COLO668 (cell line): ENCODE data around the gene CAMK2G.
"Not testable (repeated sequence)": the region's sequence is repeated elsewhere in the genome, so short reads cannot be mapped to it uniquely, and the experiment has no call there.

ENCODE experiments used
- DNase-seq: peaks from one replicate; lab custom pipeline; 2025; ENCODE audit not compliant: unreplicated experiment; lab: John Stamatoyannopoulos, UW

Gene CAMK2G

DNA sequence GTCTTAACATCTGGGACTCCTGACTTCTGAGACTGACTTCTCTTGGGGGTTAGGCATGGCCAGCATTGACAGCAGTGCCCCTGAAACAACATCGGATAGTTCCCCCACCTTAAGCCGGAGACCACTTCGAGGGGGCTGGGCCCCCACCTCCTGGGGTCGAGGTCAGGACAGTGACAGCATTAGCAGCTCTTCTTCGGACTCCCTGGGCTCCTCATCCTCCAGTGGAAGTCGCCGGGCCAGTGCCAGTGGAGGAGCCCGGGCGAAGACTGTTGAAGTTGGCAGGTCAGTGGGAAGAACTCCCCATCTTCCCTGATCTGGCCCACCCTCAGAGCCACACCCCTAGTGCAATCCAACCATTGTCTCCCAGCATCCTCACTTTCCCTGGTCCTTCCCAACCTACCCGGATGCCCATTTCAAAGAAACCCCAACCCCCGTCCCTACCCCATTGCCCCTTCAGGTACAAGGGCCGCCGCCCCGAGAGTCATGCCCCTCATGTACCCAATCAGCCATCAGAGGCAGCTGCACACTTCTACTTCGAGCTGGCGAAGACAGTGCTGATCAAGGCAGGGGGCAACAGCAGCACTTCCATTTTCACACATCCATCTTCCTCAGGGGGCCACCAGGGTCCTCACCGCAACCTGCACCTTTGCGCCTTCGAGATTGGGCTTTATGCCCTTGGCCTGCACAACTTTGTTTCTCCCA, 76.9 kb downstream of the CAMK2G start:
- DNase-seq = no peak

DNA sequence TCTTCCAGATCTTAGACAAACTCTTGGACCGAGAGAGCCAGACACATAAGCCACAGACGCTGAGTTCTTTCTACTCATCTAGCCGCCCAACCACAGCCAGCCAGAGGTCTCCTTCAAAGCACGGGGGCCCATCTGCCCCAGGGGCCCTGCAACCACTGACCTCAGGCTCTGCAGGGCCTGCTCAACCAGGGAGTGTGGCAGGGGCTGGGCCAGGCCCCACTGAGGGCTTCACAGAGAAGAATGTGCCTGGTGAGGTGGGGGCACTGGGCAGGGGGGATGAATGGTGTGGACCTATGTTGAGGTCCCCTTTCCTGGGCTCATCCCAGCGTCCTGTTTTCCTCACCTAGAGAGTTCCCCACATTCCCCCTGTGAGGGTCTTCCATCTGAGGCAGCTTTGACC, 77.6 kb downstream of the CAMK2G start:
- no peak for DNase-seq

DNA sequence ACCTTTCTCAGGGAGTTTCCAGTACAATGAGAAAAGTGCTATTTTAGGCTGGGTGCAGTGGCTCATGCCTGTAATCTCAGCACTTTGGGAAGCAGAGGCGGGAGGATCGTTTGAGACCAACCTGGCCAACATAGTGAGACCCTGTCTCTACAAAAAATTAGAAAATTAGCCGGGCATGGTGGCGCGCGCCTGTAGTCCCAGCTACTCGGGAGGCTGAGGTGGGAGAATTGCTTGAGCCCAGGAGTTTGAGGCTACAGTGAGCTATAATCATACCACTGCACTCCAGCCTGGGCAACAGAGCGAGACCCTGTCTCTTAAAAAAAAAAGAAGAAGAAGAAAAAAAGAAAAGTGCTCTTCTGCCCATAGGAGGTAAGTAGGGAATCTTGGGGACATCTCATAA, 78.3 kb downstream of the CAMK2G start:
- DNase-seq = not testable (repeated sequence)

DNA sequence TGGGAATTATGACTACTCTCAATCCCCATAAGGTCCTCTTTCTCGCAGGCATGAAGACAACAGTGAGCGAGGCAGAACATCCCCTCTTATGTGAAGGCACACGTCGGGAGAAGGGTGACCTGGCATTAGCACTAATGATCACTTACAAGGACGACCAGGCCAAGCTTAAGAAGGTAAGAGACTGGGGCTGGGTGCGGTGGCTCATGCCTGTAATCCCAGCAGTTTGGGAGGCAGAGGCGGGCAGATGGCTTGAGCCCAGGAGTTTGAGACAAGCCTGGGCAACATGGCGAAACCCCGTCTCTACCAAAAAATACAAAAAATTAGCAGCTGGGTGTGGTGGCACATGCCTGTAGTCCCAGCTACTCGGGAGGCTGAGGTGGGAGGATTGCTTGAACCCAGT, 78.9 kb downstream of the CAMK2G start:
- DNase-seq = not testable (repeated sequence)

DNA sequence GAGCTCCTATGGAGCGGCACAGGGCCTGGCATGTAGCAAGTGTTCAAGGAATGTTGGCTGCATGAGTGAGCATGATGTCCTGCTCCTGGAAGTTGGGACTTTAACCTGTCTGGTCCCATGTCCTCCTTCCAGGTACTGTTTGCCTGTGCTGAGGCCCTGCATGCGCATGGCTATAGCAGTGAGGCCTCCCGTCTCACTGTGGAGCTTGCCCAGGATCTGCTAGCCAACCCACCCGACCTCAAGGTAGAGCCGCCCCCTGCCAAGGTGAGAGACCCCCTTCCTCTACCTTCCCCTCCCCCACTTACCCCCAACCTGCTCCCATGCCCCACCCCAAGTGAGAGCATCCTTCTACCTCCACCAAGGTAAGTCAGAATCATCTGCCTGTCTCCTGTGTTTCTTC, 80.9 kb downstream of the CAMK2G start:
- no peak for DNase-seq

DNA sequence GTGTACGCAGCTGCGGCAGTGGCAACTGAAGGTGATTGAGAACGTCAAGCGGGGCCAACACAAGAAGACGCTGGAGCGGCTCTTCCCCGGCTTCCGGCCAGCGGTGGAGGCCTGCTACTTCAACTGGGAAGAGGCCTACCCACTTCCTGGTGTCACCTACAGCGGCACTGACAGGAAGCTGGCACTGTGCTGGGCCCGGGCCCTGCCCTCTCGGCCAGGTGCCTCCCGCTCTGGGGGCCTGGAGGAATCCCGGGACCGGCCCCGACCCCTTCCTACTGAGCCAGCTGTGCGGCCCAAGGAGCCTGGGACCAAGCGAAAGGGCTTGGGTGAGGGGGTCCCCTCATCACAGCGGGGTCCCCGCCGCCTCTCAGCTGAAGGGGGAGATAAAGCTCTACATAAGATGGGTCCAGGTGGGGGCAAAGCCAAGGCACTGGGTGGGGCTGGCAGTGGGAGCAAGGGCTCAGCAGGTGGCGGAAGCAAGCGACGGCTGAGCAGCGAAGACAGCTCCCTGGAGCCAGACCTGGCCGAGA, 82.4 kb downstream of the CAMK2G start:
- no peak for DNase-seq

DNA sequence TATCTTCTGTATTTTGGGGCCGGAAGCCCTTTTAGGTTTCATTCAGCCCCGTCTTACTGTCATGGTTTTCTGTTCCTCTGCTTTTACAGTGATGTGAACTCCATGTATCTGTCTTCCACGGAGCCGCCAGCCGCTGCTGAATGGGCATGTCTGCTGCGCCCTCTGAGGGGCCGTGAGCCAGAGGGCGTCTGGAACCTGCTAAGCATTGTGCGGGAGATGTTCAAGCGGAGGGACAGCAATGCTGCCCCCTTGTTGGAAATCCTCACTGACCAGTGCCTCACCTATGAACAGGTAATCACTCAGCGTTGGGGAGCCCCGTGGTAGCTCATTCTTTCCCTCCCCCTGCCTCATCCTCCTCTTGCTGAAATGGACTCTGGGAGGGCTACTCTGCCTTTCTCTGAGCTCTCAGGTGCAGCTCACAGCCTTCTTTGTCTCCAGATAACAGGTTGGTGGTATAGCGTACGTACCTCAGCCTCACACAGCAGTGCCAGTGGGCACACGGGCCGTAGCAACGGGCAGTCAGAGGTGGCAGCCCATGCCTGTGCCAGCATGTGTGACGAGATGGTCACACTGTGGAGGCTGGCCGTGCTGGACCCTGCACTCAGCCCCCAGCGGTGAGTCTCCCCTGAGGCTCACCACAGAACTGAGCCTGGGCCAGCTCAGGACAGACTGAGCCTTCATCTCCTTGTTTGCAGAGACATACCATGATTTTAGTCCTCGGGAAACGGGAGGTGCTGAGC, 83.3 kb downstream of the CAMK2G start:
- DNase-seq = no peak

DNA sequence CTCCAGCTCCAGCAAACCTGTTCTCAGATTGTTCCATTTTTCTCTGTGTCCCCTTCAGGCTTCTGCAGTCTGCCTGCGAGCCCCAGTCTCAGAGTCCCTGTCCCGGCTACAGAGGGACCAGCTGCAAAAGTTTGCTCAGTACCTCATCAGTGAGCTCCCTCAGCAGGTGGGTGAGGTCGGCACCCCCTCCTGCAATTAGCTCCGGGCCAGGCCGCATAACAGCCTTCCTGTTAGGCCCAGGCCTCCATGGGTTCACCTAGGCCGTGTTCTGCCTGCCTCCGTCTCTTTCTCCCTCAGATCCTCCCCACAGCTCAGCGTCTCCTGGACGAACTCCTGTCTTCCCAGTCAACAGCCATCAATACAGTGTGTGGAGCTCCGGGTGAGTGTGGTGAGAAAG, 84.7 kb downstream of the CAMK2G start:
- DNase-seq = no peak

DNA sequence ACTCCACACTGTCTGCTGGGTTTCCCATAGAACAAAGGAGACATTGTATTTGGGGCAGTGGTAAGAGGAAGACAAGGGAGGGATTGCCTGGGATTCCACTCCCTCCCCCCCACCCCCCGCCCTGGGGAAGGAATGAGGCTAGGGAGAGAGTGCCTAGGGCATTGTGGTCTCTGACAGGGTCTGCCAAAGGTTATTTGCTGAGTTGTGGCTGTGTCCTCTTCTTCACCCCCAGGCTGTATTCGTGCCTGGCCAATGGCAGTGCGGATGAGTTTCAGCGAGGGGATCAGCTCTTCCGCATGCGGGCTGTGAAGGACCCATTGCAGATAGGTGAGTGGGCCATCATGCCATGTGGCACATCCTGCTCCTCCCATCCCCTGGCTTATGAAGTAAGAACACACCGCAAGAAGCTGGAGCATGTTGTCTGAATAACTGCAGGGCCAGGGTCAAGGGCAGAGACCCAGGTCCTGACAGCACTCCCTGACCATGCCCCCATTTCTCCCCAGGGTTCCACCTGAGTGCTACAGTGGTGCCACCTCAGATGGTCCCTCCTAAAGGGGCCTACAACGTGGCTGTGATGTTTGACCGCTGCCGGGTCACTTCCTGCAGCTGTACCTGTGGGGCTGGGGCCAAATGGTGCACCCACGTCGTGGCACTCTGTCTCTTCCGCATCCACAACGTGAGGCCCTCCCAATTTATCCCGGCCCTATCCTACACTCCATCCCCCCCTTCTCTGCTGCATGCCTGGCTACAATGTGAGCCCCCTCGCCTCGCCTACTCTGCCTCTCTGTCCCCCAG, 85.3 kb downstream of the CAMK2G start:
- DNase-seq = no peak

DNA sequence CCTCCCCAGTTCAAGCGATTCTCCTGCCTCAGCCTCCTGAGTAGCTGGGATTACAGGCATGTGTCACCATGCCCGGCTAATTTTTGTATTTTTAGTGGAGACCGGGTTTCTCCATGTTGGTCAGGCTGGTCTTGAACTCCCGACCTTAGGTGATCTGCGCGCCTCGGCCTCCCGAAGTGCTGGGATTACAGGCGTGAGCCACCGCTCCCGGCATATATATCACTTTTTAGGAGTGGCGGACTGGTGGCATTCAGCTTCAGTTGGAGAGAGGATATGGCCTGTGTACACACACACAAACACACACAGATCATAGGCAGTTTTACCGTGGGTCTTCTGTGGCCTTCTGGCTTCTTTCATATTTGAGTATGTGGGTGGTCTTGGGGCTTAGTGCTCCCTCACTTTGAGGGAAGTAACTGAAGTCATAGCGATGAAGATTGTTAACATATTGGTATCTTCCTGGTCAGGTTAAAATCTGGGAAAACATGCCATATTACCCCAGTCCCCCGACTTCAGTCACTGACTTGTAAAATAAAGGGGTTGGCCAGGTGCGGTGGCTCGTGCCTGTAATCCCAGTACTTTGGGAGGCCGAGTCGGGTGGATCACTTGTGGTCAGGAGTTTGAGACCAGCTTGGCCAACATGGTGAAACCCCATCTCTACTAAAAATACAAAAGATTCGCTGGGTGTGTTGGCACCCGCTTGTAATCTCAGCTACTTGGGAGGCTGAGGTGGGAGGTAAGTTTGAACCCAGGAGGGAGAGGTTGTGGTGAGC, 87.1 kb downstream of the CAMK2G start:
- not testable (repeated sequence) for DNase-seq

DNA sequence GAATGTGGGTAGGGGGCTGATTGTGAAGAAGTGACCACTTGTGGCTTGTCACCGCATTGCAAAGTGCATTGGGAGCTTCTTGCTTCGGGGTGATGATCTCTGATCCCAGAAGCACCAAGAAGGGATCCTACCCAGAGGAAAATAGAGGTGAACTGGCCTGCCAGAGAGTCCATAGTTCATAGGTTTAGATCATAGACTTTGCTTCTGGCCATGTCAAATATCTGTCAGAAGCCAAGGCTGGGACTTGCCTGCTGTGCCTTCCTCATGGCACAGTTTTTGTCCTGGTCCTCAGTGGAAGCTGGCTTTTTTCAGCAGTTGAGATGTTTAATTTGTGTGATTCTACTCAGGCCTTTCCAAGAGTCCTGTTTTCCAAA, 87.9 kb downstream of the CAMK2G start:
- no peak for DNase-seq

DNA sequence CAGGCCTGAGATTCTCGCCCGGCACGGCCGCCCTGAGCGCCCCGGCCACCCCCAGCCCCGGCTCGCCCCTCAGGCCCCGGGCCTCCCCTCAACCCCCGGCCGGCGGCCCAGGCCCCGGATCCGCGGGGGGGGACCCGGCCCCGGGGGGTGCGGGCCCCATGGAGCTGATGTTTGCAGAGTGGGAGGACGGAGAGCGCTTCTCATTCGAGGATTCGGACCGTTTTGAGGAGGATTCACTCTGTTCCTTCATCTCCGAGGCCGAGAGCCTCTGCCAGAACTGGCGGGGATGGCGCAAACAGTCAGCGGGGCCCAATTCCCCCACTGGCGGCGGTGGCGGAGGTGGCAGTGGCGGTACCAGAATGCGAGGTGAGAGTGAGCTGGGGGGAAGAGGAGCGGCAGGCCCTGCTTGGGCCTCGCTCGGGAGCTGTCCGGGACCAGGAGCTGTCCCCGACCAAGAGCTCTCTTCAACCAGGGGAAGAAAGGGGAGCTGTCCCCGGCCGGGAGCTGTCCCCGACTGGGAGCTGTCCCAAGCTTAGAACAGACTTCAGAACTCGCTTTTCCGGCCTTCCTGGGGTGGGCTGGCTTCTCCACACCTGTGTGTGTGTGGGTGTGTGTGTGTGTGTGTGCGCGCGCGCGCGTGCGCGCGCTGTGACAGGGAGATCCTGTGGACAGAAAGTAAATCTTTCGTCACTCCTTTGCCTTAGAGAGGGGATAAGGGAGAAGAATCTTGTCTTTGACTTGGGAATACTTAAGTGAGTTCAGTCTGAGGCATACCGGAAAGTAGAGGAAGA, 88.4 kb downstream of the CAMK2G start:
- DNase-seq = peak; percentile 29

DNA sequence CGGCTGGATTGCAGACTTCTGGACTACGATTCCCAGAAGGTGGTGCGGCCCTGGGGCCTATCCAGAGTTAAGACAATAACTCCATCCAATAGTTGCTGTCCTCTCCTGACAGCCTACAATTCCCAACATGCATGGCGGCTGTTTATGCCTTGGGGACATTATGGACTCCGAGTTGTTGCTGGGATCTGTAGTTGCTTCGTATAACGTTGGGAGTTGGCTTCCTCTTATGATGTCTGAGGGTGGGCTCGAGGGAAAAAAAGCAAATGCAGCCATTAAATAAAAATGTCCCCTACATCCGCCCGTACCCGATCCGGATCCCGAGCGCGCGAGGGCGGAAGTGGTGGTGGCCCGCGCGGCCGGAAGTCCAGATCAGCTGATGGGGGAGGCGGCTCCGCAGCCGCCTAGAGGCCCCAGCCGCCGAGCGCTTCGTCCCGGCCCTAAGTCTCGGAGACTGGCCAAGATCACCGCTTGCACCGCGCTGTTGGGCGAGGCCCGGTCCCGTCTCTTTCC, 89.1 kb downstream of the CAMK2G start, which contains the start of gene ZSWIM8:
TSS of gene ZSWIM8 (plus strand) at position 396 of the 510 bp plus-strand sequence. CDS start 273 bp downstream, outside the sequence.
- peak; percentile 83 for DNase-seq

DNA sequence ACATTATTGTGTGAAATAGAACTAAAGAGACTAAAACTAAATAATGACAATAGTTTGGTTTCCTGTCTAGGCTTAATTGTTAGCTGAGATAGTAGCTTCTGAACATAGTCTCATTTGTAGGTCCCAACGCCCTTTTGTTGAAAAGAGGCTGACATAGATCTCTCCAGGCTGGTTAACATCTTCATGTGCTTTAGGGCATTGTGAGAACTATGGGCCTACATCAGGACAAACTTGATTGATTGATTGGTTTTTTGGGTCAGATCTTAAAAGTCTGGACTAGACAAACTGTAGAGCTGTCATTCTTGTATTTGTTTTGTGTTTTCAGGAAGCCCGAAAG, 91.6 kb downstream of the CAMK2G start:
- no peak for DNase-seq

DNA sequence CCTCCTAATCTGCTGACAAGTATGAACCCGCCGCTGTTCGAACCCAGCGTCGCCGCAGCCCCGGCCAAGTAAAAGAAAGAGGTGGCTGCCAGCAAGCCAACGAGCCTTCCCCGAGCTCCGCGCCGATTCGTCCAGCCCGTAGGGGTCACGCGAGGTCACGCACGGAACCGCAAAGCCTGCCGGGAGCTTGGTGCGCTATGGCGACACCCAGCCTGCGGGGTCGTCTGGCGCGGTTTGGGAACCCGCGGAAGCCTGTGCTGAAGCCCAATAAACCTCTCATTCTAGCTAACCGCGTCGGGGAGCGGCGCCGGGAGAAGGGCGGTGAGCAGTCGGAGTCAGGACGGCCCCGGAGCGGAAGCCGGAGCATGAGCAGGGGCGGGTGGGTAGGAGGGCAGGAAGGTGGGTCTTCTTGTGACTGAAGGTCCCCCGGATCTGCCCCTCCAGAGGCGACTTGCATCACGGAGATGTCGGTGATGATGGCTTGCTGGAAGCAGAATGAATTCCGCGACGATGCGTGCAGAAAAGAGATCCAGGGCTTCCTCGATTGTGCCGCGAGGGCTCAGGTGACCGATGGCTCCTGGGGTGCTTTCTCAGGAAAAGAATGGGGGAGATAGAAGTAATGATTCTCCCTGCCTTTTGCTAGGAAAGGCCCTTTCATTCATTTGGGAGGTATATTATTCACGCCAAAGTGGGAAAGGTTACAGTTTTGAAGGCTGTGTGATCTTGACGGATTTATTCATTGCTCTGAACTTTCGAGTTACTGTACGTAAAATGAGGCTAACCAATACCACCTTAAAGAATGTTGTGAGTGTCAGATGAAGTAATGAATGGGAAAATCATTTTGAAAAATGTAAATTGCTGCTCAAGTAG, 92.2 kb downstream of the CAMK2G start, which contains the start of gene CHCHD1:
TSS of gene CHCHD1 (plus strand) at position 170 of the 870 bp plus-strand sequence. CDS start at position 198, 28 bp downstream.
- peak; percentile 80 for DNase-seq

DNA sequence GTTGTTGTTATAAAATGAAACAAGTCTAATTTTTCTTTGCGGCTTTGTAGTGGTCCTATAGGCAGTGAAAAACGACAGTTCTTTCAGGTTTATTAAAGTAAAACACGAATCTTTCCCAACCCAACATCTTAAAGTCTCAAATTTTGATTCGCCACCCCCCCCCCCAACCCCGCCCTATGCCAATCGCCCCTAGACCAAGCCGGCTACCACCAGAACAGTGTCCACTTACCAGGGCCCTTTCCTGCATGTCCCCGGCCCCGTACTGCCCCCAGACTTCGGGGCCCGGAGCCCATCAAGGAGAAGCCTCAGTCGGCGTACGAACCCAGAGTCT, 92.8 kb downstream of the CAMK2G start:
- no peak for DNase-seq

DNA sequence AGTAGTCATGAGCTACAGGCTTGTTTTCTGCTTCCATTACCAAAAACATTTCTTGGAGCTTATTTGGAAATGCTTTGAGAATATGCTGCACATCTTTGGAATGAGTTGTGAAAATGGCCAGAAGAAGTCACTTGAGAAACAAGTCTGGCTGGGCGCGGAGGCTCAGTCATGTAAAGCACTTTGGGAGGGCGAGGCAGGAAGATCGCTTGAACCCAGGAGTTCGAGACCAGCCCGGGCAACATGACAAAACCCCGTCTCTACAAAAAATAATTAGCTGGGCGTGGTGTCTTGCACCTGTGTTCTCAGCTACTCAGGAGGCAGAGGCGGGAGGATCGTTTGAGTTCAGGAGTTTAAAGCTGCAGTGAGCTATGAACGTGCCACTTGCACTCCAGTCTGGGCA, 93.4 kb downstream of the CAMK2G start:
- no peak for DNase-seq

DNA sequence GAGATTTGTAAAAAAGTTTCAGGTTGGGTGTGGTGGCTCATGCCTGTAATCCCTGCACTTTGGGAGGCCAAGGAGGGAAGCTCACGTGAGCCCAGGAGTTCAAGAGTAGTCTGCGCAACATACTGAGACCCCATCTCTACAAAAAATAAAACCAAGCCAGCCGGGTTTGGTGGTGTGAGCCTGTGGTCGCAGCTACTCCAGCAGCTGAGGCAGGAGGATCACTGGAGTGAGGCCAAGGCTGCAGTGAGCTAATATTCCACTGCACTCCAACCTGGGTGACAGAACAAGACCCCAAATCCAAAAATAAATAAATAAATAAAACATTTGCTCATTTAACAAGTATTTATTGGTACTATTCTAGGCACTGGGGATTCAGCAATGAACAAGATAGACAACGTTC, 94.1 kb downstream of the CAMK2G start:
- no peak for DNase-seq
